Liver (tissue), 9 donors: Measurements from ENCODE around the gene SYK. TPM values are rescaled to one million over a fixed set of nuclear protein-coding genes. Genes with fewer than 3 reads are reported as not detected.

Experiments
- DNase-seq: peaks from one replicate; pipeline ENCODE4 v3.0.0-alpha.2; 2017; ENCODE audit warnings: low spot score
- H3K27ac ChIP-seq, 2 donors: one replicate each; pipeline ENCODE4 v1.7.0; 2013; ENCODE audit warnings: inconsistent platforms in 2 of 2, low read length in 2 of 2, control low read depth in 1 of 2, low read depth in 1 of 2, mild to moderate bottlenecking in 1 of 2
- H3K27me3 ChIP-seq, 4 donors: one replicate each; pipeline versions ENCODE4 v1.6.1 to v1.7.0; 2013; ENCODE audit warnings: low read length in 3 of 4, inconsistent platforms in 1 of 4, mild to moderate bottlenecking in 1 of 4, moderate library complexity in 1 of 4; ENCODE audit not compliant: control insufficient read depth in 4 of 4, insufficient read depth in 4 of 4
- H3K36me3 ChIP-seq, 4 donors: one replicate each; pipeline versions ENCODE4 v1.6.1 to v1.7.0; 2013; ENCODE audit warnings: low read length in 3 of 4, mild to moderate bottlenecking in 3 of 4, low read depth in 1 of 4, moderate library complexity in 1 of 4; ENCODE audit not compliant: control insufficient read depth in 4 of 4, insufficient read depth in 3 of 4
- H3K4me1 ChIP-seq, 4 donors: one replicate each; pipeline versions ENCODE4 v1.6.1 to v1.7.0; 2013; ENCODE audit warnings: low read length in 3 of 4, mild to moderate bottlenecking in 3 of 4, moderate library complexity in 1 of 4; ENCODE audit not compliant: control insufficient read depth in 4 of 4, insufficient read depth in 4 of 4
- H3K4me3 ChIP-seq, 3 donors: one replicate each; pipeline versions ENCODE4 v1.6.1 to v1.7.0; 2013; ENCODE audit warnings: low read length in 3 of 3, control low read depth in 1 of 3, low read depth in 1 of 3, mild to moderate bottlenecking in 1 of 3
- H3K9ac ChIP-seq, 2 donors: one replicate each; pipeline ENCODE4 v1.7.0; 2013; ENCODE audit warnings: low read length in 2 of 2, mild to moderate bottlenecking in 2 of 2, moderate library complexity in 2 of 2, control low read depth in 1 of 2, low read depth in 1 of 2
- H3K9me3 ChIP-seq, 4 donors: one replicate each; pipeline versions ENCODE4 v1.6.1 to v1.7.0; 2013; ENCODE audit warnings: low read length in 3 of 4; ENCODE audit not compliant: control insufficient read depth in 4 of 4
- EGR1 ChIP-seq, 2 donors: IDR thresholded peaks; 2 replicates each; pipeline ENCODE4 v1.6.1; 2016 to 2018; ENCODE audit warnings: antibody characterized with exemption in 2 of 2, low read depth in 2 of 2
- FOXA1 ChIP-seq: IDR thresholded peaks from 2 replicates; pipeline ENCODE4 v1.6.1; 2016; ENCODE audit warnings: antibody characterized with exemption
- GABPA ChIP-seq, 2 donors: IDR thresholded peaks in 1 of 2; conservative IDR thresholded peaks in 1 of 2; 2 replicates each; pipeline ENCODE4 v1.6.1; 2016; ENCODE audit warnings: antibody characterized with exemption in 2 of 2, mild to moderate bottlenecking in 1 of 2, moderate library complexity in 1 of 2
- HNF4A ChIP-seq, 2 donors: conservative IDR thresholded peaks; 2 replicates each; pipeline ENCODE4 v1.6.1; 2016; ENCODE audit warnings: antibody characterized with exemption in 2 of 2, mild to moderate bottlenecking in 2 of 2
- HNF4G ChIP-seq: IDR thresholded peaks from 2 replicates; pipeline ENCODE4 v1.6.1; 2016; ENCODE audit warnings: antibody characterized with exemption
- JUND ChIP-seq, 2 donors: IDR thresholded peaks; 2 replicates each; pipeline ENCODE4 v1.6.1; 2016; ENCODE audit warnings: antibody characterized with exemption in 2 of 2
- MAX ChIP-seq: IDR thresholded peaks from 2 replicates; pipeline ENCODE4 v1.6.1; 2016; ENCODE audit warnings: antibody characterized with exemption
- NR2F2 ChIP-seq: IDR thresholded peaks from 2 replicates; pipeline ENCODE4 v1.6.1; 2016; ENCODE audit warnings: antibody characterized with exemption
- REST ChIP-seq: IDR thresholded peaks from 2 replicates; pipeline ENCODE4 v1.6.1; 2016; ENCODE audit warnings: antibody characterized with exemption, mild to moderate bottlenecking
- RXRA ChIP-seq, 2 donors: IDR thresholded peaks; 2 replicates each; pipeline ENCODE4 v1.6.1; 2017 to 2018; ENCODE audit warnings: antibody characterized with exemption in 2 of 2, mild to moderate bottlenecking in 1 of 2
- SP1 ChIP-seq: IDR thresholded peaks from 2 replicates; pipeline ENCODE4 v1.6.1; 2018; ENCODE audit warnings: antibody characterized with exemption, mild to moderate bottlenecking
- TAF1 ChIP-seq: conservative IDR thresholded peaks from 2 replicates; pipeline ENCODE4 v1.6.1; 2016; ENCODE audit warnings: antibody characterized with exemption, mild to moderate bottlenecking
- ZBTB33 ChIP-seq: IDR thresholded peaks from 2 replicates; pipeline ENCODE4 v1.6.1; 2016; ENCODE audit warnings: antibody characterized with exemption
- WGBS: extraction: QIAGEN DNeasy Blood & Tissue Kit; methylation state at CpG from one replicate; pipeline ENCODE4 v1.1.7; 2013; 5-methylcytosine and 5-hydroxymethylcytosine counted together
- polyA plus RNA-seq, 2 donors: library from polyadenylated mRNA; stranded (reverse) in 1 of 2; unstranded in 1 of 2; fragments of 200-250 nt in 1 of 2; fragments of >200 nt in 1 of 2; fragmentation: Nextera tagmentation in 1 of 2; extraction: Ambion mirVana in 1 of 2; gene quantifications; one replicate each; pipeline versions ENCODE4 v1.2.1 to v1.2.3, GENCODE V29; 2013 to 2015
- total RNA-seq, 2 donors: library from RNA; depleted of rRNA; stranded (reverse); fragments of >200 nt; gene quantifications; one replicate each; pipeline ENCODE4 v1.2.3, GENCODE V29; 2014
- donor health status: healthy.
- donor health status: healthy.
- donor health status: healthy.
- donor health status: healthy.
- donor health status: healthy.

The SYK gene
- total and polyA plus RNA-seq, 4 donors = 2.0 to 15.4 (median 4.1) TPM

GRCh38 chr9:90783552-90783951 is 18.1 kb upstream of the SYK start (continued):
- TF ChIP-seq REST (no peak), SP1 (no peak), RXRA (IDR thresholded peaks at IDR 0.05) (no peak), NR2F2 (no peak)

- H3K27ac ChIP-seq = no peak overlapping the region
- no peaks in the 10 kb centered on the region for H3K9me3 ChIP-seq
- H3K36me3 ChIP-seq = no peaks in the 10 kb centered on the region
- no peak overlapping the region for H3K9ac ChIP-seq
- TF ChIP-seq FOXA1 (no peak), ZBTB33 (no peak), RXRA (IDR thresholded peaks at IDR 0.05) (no peak), REST (no peak), JUND (IDR thresholded peaks at IDR 0.05) (no peak), HNF4G (no peak), SP1 (no peak), EGR1 (IDR thresholded peaks at IDR 0.05; ENCODE audit: low read depth in 2 of 2) (no peak), GABPA (IDR thresholded peaks at IDR 0.05 in 1 of 2, conservative IDR thresholded peaks at IDR 0.05 in 1 of 2) (no peak), TAF1 (no peak), NR2F2 (no peak), MAX (no peak), HNF4A (conservative IDR thresholded peaks at IDR 0.05) (no peak)
- H3K4me3 ChIP-seq = no peak overlapping the region
- no peak for DNase-seq
- 74% methylated on average over 8 of the region's 8 CpGs for WGBS
- H3K27me3 ChIP-seq = no peaks in the 10 kb centered on the region
- no peaks in the 10 kb centered on the region for H3K4me1 ChIP-seq
Observed at GRCh38 chr9:90783964-90784363, 17.7 kb upstream of the SYK start.
